Coronary artery (tissue), 2 donors: ENCODE results near the gene BMAL1.
A peak's percentile ranks its signal among the peaks of the same experiment; 100 is the strongest.

Experiments used
- DNase-seq: peaks from one replicate; pipeline ENCODE4 v3.0.0-alpha.2; 2017; ENCODE audit warnings: low spot score
- H3K27ac ChIP-seq, 2 donors: fragments of 200-600 bp; sonication (generic); one replicate each; pipeline ENCODE4 v1.5.1; 2016 to 2019
- H3K4me3 ChIP-seq: fragments of 200-600 bp; sonication (generic); 2 replicates; pipeline ENCODE4 v1.5.1; 2016; ENCODE audit warnings: mild to moderate bottlenecking, moderate library complexity
- TF ChIP-seq, protein P1 (sequence below): fragments of 200-600 bp; sonication (generic); IDR thresholded peaks from one replicate; pipeline ENCODE4 v1.5.1; 2019; ENCODE audit warnings: antibody characterized with exemption

Gene BMAL1

GRCh38 chr11:13236626-13237025, 41.0 kb upstream of the BMAL1 start:
- H3K4me3 ChIP-seq: no peak overlapping the region
- TF ChIP-seq, protein P1, sequence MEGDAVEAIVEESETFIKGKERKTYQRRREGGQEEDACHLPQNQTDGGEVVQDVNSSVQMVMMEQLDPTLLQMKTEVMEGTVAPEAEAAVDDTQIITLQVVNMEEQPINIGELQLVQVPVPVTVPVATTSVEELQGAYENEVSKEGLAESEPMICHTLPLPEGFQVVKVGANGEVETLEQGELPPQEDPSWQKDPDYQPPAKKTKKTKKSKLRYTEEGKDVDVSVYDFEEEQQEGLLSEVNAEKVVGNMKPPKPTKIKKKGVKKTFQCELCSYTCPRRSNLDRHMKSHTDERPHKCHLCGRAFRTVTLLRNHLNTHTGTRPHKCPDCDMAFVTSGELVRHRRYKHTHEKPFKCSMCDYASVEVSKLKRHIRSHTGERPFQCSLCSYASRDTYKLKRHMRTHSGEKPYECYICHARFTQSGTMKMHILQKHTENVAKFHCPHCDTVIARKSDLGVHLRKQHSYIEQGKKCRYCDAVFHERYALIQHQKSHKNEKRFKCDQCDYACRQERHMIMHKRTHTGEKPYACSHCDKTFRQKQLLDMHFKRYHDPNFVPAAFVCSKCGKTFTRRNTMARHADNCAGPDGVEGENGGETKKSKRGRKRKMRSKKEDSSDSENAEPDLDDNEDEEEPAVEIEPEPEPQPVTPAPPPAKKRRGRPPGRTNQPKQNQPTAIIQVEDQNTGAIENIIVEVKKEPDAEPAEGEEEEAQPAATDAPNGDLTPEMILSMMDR: no peak
- no peak overlapping the region for H3K27ac ChIP-seq
- no peak for DNase-seq

DNA sequence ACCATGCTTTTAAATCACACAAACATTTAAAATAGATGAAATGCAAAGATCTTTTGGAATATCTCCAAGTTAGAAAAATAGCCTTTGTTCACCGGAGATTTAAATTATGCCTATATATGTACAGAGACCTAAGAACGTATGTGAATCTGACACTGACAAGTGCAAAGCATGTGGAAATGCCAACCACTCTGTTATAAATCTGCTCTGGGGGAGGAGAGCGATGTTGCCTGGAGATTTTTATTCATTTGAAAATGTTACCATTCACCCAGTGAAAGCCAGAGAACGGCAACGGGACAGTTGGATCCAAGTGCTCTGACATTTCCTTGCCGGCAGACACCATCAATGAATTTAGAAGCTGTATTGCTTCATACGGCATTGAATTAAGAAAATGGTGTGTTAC, 39.8 kb upstream of the BMAL1 start:
- Histone ChIP-seq H3K27ac (no peak overlapping the region), H3K4me3 (no peak overlapping the region)
- TF ChIP-seq, protein P1: no peak
- no peak for DNase-seq

GRCh38 chr11:13238879-13239514, 38.6 kb upstream of the BMAL1 start:
- no peak for DNase-seq
- TF ChIP-seq, protein P1: peak; percentile 40
- Histone ChIP-seq H3K4me3 (no peak overlapping the region), H3K27ac (no peak overlapping the region)

DNA sequence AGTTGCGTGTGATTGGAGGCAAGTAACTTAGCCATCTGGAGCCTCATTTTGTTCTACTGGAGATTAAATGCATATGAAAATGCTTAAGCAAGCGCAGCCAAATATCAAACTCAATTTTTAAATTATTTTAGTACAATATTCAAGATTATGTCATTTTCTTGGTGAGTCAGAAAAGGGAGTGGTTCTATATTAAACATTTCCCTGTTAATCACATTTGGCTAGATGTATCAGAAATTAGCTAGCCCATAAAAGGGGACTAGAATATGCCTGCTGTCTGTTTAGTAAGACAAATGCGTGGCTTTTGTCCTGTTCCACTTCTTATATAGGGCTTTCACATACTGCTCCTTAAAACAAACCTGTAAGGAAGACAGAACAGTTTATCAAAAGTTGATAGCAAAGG, 35.0 kb upstream of the BMAL1 start:
- no peak for DNase-seq
- H3K27ac ChIP-seq: no peak overlapping the region
- H3K4me3 ChIP-seq: no peak overlapping the region
- TF ChIP-seq, protein P1: no peak

DNA sequence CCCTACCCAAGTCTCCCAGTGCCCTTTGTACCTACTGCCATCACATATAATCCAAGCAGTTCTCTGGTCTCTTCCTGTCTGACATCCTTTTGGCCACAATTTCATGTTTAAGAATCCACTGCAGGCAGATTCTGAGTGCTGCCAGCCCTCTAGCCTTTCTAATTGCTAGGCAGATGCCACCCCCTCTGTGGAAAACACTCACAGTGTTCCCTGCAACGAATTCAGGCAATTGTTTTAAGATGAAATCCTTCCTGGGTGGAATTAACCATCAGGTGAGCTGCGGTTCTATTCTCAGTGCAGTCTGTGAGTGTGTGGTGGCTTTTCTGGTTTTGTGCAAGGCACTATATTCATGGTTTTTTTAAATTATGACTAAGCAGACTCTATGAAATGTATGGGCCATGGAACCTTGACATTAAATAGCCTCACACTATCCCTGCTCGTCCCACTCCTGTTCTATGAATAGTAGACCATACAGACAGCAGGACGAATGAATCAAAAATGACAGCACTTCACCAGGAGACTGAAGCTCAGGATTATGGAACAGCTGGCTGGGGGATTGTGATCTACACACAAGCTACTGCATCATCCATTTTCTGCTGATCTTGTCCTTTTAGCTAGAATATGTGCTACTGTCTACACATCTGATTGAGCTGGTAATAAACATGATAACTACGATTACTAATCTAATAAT, 29.8 kb upstream of the BMAL1 start:
- TF ChIP-seq, protein P1: no peak
- H3K27ac ChIP-seq: no peak overlapping the region
- no peak for DNase-seq
- H3K4me3 ChIP-seq: no peak overlapping the region

DNA sequence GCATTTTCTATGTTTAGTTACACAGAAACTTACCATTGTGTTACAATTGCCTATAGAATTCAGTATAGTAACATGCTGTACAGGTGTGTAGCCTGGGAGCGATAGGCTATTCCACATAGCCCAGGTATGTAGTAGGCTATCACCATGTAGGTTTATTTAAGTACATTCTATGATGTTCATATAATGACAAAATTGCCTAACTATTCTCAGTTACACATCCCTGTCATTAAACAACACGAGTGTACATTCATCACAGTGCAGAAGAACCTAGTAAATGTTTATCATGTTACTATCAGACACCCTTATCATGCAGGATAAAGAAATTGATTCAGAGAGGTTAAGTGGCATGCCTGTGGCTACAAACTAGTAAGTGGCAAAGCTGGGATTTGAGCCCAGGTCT, 28.4 kb upstream of the BMAL1 start:
- H3K4me3 ChIP-seq: no peak overlapping the region
- no peak overlapping the region for H3K27ac ChIP-seq
- TF ChIP-seq, protein P1: no peak
- DNase-seq: no peak

- no peak for DNase-seq
- TF ChIP-seq, protein P1: no peak
- no peak overlapping the region for H3K4me3 ChIP-seq
- H3K27ac ChIP-seq: no peak overlapping the region
Observed at GRCh38 chr11:13249992-13250391, 27.6 kb upstream of the BMAL1 start.
